CD14-positive monocyte (primary cell): ENCODE measurements around the gene GTF2I. TPM values are rescaled to one million over a fixed set of nuclear protein-coding genes. Genes with fewer than 3 reads are reported as not detected.
A peak's percentile ranks its signal among the peaks of the same experiment; 100 is the strongest.

ENCODE experiments used
- DNase-seq, 3 donors: peaks; one replicate each; pipeline ENCODE4 v3.0.0-alpha.2; 2011 to 2022
- H2AFZ ChIP-seq: 2 replicates; pipeline ENCODE4 v1.6.0; 2012; ENCODE audit warnings: mild to moderate bottlenecking, low read depth, low read length, inconsistent platforms; ENCODE audit not compliant: insufficient read depth, poor library complexity, severe bottlenecking
- H3K27ac ChIP-seq, 2 donors: 1 replicate in 1 of 2; 2 replicates in 1 of 2; pipeline ENCODE4 v1.5.1; 2012 to 2013; ENCODE audit warnings: low read length in 2 of 2, control low read depth in 1 of 2, inconsistent platforms in 1 of 2, low read depth in 1 of 2, mild to moderate bottlenecking in 1 of 2
- H3K27me3 ChIP-seq, 2 donors: one replicate each; pipeline versions ENCODE4 v1.6.0 to v1.6.1; 2011 to 2013; ENCODE audit warnings: low read length in 2 of 2; ENCODE audit not compliant: control insufficient read depth in 2 of 2, insufficient read depth in 2 of 2
- H3K36me3 ChIP-seq, 2 donors: replicated peaks in 1 of 2; 1 replicate in 1 of 2; 2 replicates in 1 of 2; pipeline versions ENCODE4 v1.5.1 to v1.6.1; 2012 to 2013; ENCODE audit warnings: low read length in 2 of 2, control low read depth in 1 of 2, inconsistent platforms in 1 of 2, mild to moderate bottlenecking in 1 of 2; ENCODE audit not compliant: insufficient read depth in 2 of 2, control insufficient read depth in 1 of 2
- H3K4me1 ChIP-seq, 2 donors: 1 replicate in 1 of 2; 2 replicates in 1 of 2; pipeline versions ENCODE4 v1.5.1 to v1.6.1; 2012 to 2013; ENCODE audit warnings: low read length in 2 of 2, control low read depth in 1 of 2, inconsistent platforms in 1 of 2, mild to moderate bottlenecking in 1 of 2, moderate library complexity in 1 of 2; ENCODE audit not compliant: insufficient read depth in 2 of 2, control insufficient read depth in 1 of 2
- H3K4me2 ChIP-seq: replicated peaks from 2 replicates; pipeline ENCODE3; 2012; ENCODE audit warnings: low read length, moderate library complexity, mild to moderate bottlenecking; ENCODE audit not compliant: poor library complexity, severe bottlenecking; ENCODE audit errors: extremely low read depth
- H3K4me3 ChIP-seq, 3 experiments: fragments of 200-600 bp in 1 of 3; sonication (generic) in 1 of 3; replicated peaks in 1 of 3; 1 replicate in 2 of 3; 2 replicates in 1 of 3; pipeline ENCODE4 v1.5.1; 2011 to 2013; ENCODE audit warnings: low read length in 3 of 3, mild to moderate bottlenecking in 3 of 3, control low read depth in 2 of 3, low read depth in 2 of 3, inconsistent platforms in 1 of 3, moderate library complexity in 1 of 3
- H3K79me2 ChIP-seq: 2 replicates; pipeline ENCODE4 v1.6.0; 2012; ENCODE audit warnings: mild to moderate bottlenecking, control low read depth, inconsistent platforms, low read length, moderate library complexity; ENCODE audit not compliant: insufficient read depth
- H3K9ac ChIP-seq: 2 replicates; pipeline ENCODE4 v1.6.0; 2017; ENCODE audit warnings: low read length, mild to moderate bottlenecking; ENCODE audit not compliant: insufficient read depth, poor library complexity, severe bottlenecking
- H3K9me3 ChIP-seq, 2 donors: replicated peaks in 1 of 2; 1 replicate in 1 of 2; 2 replicates in 1 of 2; pipeline versions ENCODE4 v1.5.1 to v1.6.1; 2012 to 2013; ENCODE audit warnings: low read length in 2 of 2, control low read depth in 1 of 2; ENCODE audit not compliant: control insufficient read depth in 1 of 2, insufficient read depth in 1 of 2
- H4K20me1 ChIP-seq: 2 replicates; pipeline ENCODE4 v1.6.0; 2012; ENCODE audit warnings: mild to moderate bottlenecking, low read length, control low read depth, moderate library complexity; ENCODE audit not compliant: insufficient read depth
- H3K27ac Mint-ChIP-seq, 7 donors: one replicate each; pipeline ENCODE4 v1.8.0; 2020; ENCODE audit warnings: mild to moderate bottlenecking in 7 of 7, mixed read lengths in 7 of 7, moderate library complexity in 6 of 7, inconsistent platforms in 2 of 7
- H3K27me3 Mint-ChIP-seq, 3 donors: one replicate each; pipeline ENCODE4 v1.8.0; 2021 to 2022; ENCODE audit warnings: low read depth in 3 of 3, mild to moderate bottlenecking in 3 of 3, mixed read lengths in 3 of 3, moderate library complexity in 3 of 3, inconsistent platforms in 1 of 3
- H3K36me3 Mint-ChIP-seq, 2 donors: one replicate each; pipeline ENCODE4 v1.8.0; 2020; ENCODE audit warnings: mixed read lengths in 2 of 2, inconsistent platforms in 1 of 2, mild to moderate bottlenecking in 1 of 2
- H3K4me1 Mint-ChIP-seq: one replicate; pipeline ENCODE4 v1.8.0; 2020; ENCODE audit warnings: mild to moderate bottlenecking, mixed read lengths
- H3K4me3 Mint-ChIP-seq, 2 donors: one replicate each; pipeline ENCODE4 v1.8.0; 2020; ENCODE audit warnings: mild to moderate bottlenecking in 2 of 2, mixed read lengths in 2 of 2, moderate library complexity in 1 of 2
- H3K9me3 Mint-ChIP-seq, 7 donors: one replicate each; pipeline ENCODE4 v1.8.0; 2020 to 2022; ENCODE audit warnings: mixed read lengths in 7 of 7, mild to moderate bottlenecking in 6 of 7, moderate library complexity in 6 of 7, inconsistent platforms in 2 of 7
- WGBS: methylation state at CpG from one replicate; pipeline ENCODE4 v1.1.5; 2013; ENCODE audit warnings: missing lambda C conversion rate; ENCODE audit not compliant: insufficient coverage; 5-methylcytosine and 5-hydroxymethylcytosine counted together
- intact Hi-C, 2 donors: fragments of 100-400 bp; cut with micrococcal nuclease; formaldehyde crosslinking; loops; one replicate each; pipeline versions ENCODE4 v1.15.0 to v1.15.1; 2023
- polyA plus RNA-seq, 3 donors: library from polyadenylated mRNA; depleted of rRNA in 1 of 3; unstranded in 2 of 3; stranded (reverse) in 1 of 3; fragments of 300-500 nt in 2 of 3; fragments of >200 nt in 1 of 3; fragmentation: Illumina TruSeq in 2 of 3; gene quantifications; 1 replicate in 2 of 3; 2 replicates in 1 of 3; pipeline ENCODE4 v1.2.3, GENCODE V29; 2012 to 2021
- TF ChIP-seq, protein P1 (sequence below): fragments of 200-600 bp; IDR thresholded peaks from one replicate; pipeline ENCODE4 v1.8.0; 2022; ENCODE audit warnings: antibody characterized with exemption, mild to moderate bottlenecking

GTF2I gene
- polyA plus RNA-seq, 3 donors: 20.9 to 87.8 (median 28.2) TPM

DNA sequence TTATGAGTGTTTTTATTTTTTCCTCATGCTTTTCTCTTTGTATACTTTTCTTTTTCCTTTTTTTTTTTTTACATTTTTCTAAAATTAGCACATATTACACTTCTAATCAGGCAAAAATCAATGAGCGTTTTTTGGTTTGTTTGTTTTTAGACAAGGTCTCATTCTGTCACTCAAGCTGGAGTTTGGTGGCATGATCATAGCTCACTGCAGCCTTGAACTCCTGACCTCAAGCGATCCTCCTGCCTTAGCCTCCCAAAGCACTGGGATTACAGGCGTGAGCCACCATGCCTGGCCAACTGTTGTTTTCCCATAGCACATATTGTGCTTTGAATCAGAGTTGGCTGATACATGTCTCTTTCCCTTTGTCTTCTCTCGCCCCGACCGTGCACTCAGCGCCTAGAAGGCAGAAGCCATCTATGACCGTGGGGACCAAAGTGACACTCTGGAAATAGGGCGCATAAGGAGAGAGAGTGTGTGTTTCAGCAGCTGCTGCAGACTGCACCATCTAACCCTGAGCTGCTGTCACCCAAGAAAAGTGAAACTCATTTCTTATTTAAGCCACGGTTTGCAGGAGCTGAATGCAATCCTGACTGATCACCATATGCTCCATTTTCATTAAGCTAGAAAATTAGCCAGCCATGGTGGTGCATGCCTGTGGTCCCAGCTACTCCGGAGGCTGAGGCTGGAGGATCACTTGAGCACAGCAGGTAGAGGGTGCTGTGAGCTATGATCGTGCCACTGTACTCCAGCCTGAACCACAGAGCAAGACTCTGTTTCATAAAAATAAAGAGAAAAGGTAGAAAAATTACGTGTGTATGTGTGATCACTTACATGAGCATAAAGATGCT lies 41.4 kb upstream of the GTF2I start:
- Histone ChIP-seq H3K27ac (no peak overlapping the region), H3K9ac (no peak overlapping the region), H3K4me2 (no peak overlapping the region), H3K79me2 (no peaks in the 10 kb centered on the region), H3K9me3 (no peaks in the 10 kb centered on the region), H2AFZ (no peak overlapping the region), H3K4me3 (no peak overlapping the region), H4K20me1 (no peaks in the 10 kb centered on the region), H3K27me3 (no peaks in the 10 kb centered on the region), H3K4me1 (peaks cover 16 to 19% of the 10 kb centered on the region in 2 donors), H3K36me3 (no peaks in the 10 kb centered on the region)
- peaks cover 27% of the 10 kb centered on the region for H3K4me1 Mint-ChIP-seq
- H3K27ac Mint-ChIP-seq: no peak overlapping the region
- H3K27me3 Mint-ChIP-seq: peaks cover 0 to 4% (median 2%) of the 10 kb centered on the region in 3 donors
- no peaks in the 10 kb centered on the region for H3K9me3 Mint-ChIP-seq
- no peak for DNase-seq
- no peaks in the 10 kb centered on the region for H3K36me3 Mint-ChIP-seq
- intact Hi-C loops: loop anchor here in 1 of 2 donors (10.0 kb wide), 1 partner anchor 49 kb away; no protein-coding TSS in a partner anchor
- 78% methylated on average over 3 of the region's 13 CpGs for WGBS
- no peak overlapping the region for H3K4me3 Mint-ChIP-seq
- TF ChIP-seq, protein P1, sequence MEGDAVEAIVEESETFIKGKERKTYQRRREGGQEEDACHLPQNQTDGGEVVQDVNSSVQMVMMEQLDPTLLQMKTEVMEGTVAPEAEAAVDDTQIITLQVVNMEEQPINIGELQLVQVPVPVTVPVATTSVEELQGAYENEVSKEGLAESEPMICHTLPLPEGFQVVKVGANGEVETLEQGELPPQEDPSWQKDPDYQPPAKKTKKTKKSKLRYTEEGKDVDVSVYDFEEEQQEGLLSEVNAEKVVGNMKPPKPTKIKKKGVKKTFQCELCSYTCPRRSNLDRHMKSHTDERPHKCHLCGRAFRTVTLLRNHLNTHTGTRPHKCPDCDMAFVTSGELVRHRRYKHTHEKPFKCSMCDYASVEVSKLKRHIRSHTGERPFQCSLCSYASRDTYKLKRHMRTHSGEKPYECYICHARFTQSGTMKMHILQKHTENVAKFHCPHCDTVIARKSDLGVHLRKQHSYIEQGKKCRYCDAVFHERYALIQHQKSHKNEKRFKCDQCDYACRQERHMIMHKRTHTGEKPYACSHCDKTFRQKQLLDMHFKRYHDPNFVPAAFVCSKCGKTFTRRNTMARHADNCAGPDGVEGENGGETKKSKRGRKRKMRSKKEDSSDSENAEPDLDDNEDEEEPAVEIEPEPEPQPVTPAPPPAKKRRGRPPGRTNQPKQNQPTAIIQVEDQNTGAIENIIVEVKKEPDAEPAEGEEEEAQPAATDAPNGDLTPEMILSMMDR: no peak

DNA sequence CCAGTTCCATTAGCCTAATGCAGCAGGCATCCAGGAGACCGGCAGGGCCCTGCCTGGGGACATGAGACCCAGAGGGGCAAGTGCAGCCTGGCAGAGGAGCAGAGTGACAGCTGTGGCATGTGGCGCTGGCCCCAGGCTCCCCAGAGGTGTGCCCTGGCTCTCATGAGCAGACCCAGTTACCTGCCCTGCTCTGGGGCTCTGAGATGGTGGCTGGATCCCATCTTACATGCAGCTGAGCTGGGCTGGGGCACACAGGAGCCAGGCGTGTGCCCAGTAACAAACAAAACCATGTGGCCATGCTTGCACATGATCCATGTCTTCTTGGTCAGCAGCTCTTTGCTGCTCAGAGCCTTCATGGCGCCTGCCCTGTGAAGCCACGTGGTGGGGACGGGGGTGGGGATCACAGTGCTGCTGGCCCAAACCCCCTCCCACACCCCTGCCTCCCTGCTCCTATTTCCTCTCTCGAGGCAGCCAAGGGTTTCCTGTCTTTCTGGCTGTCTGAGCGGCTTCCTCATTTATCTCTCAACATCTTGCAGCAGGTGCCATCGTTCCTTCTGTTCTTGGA lies 40.3 kb upstream of the GTF2I start:
- Histone ChIP-seq H2AFZ (peak overlapping the region; percentile 79), H3K4me2 (peak overlapping the region; percentile 64), H3K4me1 (peaks cover 16 to 19% of the 10 kb centered on the region in 2 donors), H4K20me1 (no peaks in the 10 kb centered on the region), H3K79me2 (no peaks in the 10 kb centered on the region), H3K4me3 (peak overlapping the region in 1 of 3 experiments; percentile 56), H3K36me3 (no peaks in the 10 kb centered on the region), H3K27me3 (no peaks in the 10 kb centered on the region), H3K27ac (peak overlapping the region in 1 of 2 donors; percentile 17), H3K9ac (peak overlapping the region; percentile 15), H3K9me3 (no peaks in the 10 kb centered on the region)
- H3K36me3 Mint-ChIP-seq: no peaks in the 10 kb centered on the region
- H3K4me3 Mint-ChIP-seq: peak overlapping the region; percentile 65 to 90
- H3K27ac Mint-ChIP-seq: peak overlapping the region in 4 of 7 donors; percentile 7 to 73 (median 48)
- peaks cover 24% of the 10 kb centered on the region for H3K4me1 Mint-ChIP-seq
- WGBS: 75% methylated on average over 3 of the region's 9 CpGs
- intact Hi-C loops: loop anchor here in 1 of 2 donors (10.0 kb wide), 1 partner anchor 48 kb away; no protein-coding TSS in a partner anchor
- peaks cover 0 to 4% (median 2%) of the 10 kb centered on the region in 3 donors for H3K27me3 Mint-ChIP-seq
- peak; percentile 37 to 58 (median 44) for DNase-seq
- TF ChIP-seq, protein P1: no peak
- H3K9me3 Mint-ChIP-seq: no peaks in the 10 kb centered on the region
